ENCODE results near the gene CPNE5.

GRCh38 chr6:36865835-36866234, 26.6 kb upstream of the CPNE5 start:
- no peak for TF ChIP-seq CTCF (IDR thresholded peaks at IDR 0.05)
- TF ChIP-seq POLR2A (IDR thresholded peaks at IDR 0.05), result no peak
